CD4-positive, alpha-beta T cell treated with Interferon alpha-2 for 1 hour (primary cell): ENCODE measurements around the gene RAB11FIP3.

ENCODE experiments used
- DNase-seq, 2 donors: peaks; one replicate each; pipeline ENCODE4 v3.0.0-alpha.2; 2020 to 2022

RAB11FIP3 gene

GRCh38 chr16:521381-522210 lies 96.1 kb downstream of the RAB11FIP3 start:
- DNase-seq, result no peak

- DNase-seq, result no peak
Observed at GRCh38 chr16:522320-523096, 97.1 kb downstream of the RAB11FIP3 start.

- no peak for DNase-seq
Observed at GRCh38 chr16:523097-523741, 97.8 kb downstream of the RAB11FIP3 start.

GRCh38 chr16:524274-525040 lies 99.0 kb downstream of the RAB11FIP3 start:
- no peak for DNase-seq

GRCh38 chr16:525123-525519 lies 99.7 kb downstream of the RAB11FIP3 start:
- no peak for DNase-seq

GRCh38 chr16:525520-526180 lies 100.2 kb downstream of the RAB11FIP3 start:
- DNase-seq, result peak; percentile 9 to 42

GRCh38 chr16:526181-527014 lies 100.9 kb downstream of the RAB11FIP3 start:
- no peak for DNase-seq

- peak; percentile 81 to 88 for DNase-seq
Observed at GRCh38 chr16:527015-527903, 101.8 kb downstream of the RAB11FIP3 start, which contains the start of gene CAPN15. Gene CAPN15, plus strand, starts transcription at chr16:527712. Its CDS starts 19,127 bp downstream, at chr16:546839.

- DNase-seq, result peak; percentile 15 to 28
Observed at GRCh38 chr16:528111-529011, 102.9 kb downstream of the RAB11FIP3 start.

- DNase-seq, result peak; percentile 7 to 35
Observed at GRCh38 chr16:529012-529575, 103.6 kb downstream of the RAB11FIP3 start.

GRCh38 chr16:530111-530817 lies 104.8 kb downstream of the RAB11FIP3 start:
- no peak for DNase-seq

GRCh38 chr16:531494-532125 lies 106.2 kb downstream of the RAB11FIP3 start:
- DNase-seq, result no peak

GRCh38 chr16:533391-534123 lies 108.1 kb downstream of the RAB11FIP3 start:
- DNase-seq, result no peak

GRCh38 chr16:534135-534534 lies 108.7 kb downstream of the RAB11FIP3 start:
- no peak for DNase-seq

GRCh38 chr16:534856-535445 lies 109.5 kb downstream of the RAB11FIP3 start:
- no peak for DNase-seq
